HUDEP-2 (cell line): ENCODE measurements around the gene ZNF521.
"Not testable (repeated sequence)": the region's sequence is repeated elsewhere in the genome, so short reads cannot be mapped to it uniquely, and the experiment has no call there.

Experiments used
- DNase-seq, 76 experiments: peaks; one replicate each; lab custom pipeline; 2025; ENCODE audit not compliant: unreplicated experiment in 76 of 76; lab: John Stamatoyannopoulos, UW

ZNF521 gene

GRCh38 chr18:25050605-25051004 is 301.4 kb downstream of the ZNF521 start:
- DNase-seq = no peak

GRCh38 chr18:25047983-25048382 is 304.0 kb downstream of the ZNF521 start:
- DNase-seq = no peak

GRCh38 chr18:25047421-25047820 is 304.5 kb downstream of the ZNF521 start:
- no peak for DNase-seq

GRCh38 chr18:25044694-25045093 is 307.3 kb downstream of the ZNF521 start:
- DNase-seq = no peak

GRCh38 chr18:25043104-25043503 is 308.9 kb downstream of the ZNF521 start:
- no peak for DNase-seq

GRCh38 chr18:25042641-25043051 is 309.3 kb downstream of the ZNF521 start:
- no peak for DNase-seq

GRCh38 chr18:25039781-25040180 is 312.2 kb downstream of the ZNF521 start:
- no peak for DNase-seq

GRCh38 chr18:25038261-25038660 is 313.7 kb downstream of the ZNF521 start:
- DNase-seq = no peak

- DNase-seq = no peak
Measured at GRCh38 chr18:25033747-25034471, 318.1 kb downstream of the ZNF521 start.

- DNase-seq = not testable (repeated sequence)
Measured at GRCh38 chr18:25033175-25033574, 318.8 kb downstream of the ZNF521 start.

GRCh38 chr18:25029802-25030201 is 322.2 kb downstream of the ZNF521 start:
- DNase-seq = no peak

GRCh38 chr18:25019931-25020330 is 332.0 kb downstream of the ZNF521 start:
- no peak for DNase-seq

GRCh38 chr18:25019086-25019860 is 332.7 kb downstream of the ZNF521 start:
- DNase-seq = no peak

GRCh38 chr18:25016666-25017065 is 335.3 kb downstream of the ZNF521 start:
- DNase-seq = no peak

GRCh38 chr18:25016181-25016580 is 335.8 kb downstream of the ZNF521 start:
- no peak for DNase-seq
